HG03045 (cell line): Measurements from ENCODE around the gene COG5.
"Not testable (repeated sequence)": the region's sequence is repeated elsewhere in the genome, so short reads cannot be mapped to it uniquely, and the experiment has no call there.

Experiments used
- ATAC-seq: cut with Tn5 transposase; IDR thresholded peaks from one replicate; pipeline ENCODE4 v1.9.1; 2021; ENCODE audit warnings: mild to moderate bottlenecking, moderate library complexity; ENCODE audit not compliant: unreplicated experiment

The COG5 gene

DNA sequence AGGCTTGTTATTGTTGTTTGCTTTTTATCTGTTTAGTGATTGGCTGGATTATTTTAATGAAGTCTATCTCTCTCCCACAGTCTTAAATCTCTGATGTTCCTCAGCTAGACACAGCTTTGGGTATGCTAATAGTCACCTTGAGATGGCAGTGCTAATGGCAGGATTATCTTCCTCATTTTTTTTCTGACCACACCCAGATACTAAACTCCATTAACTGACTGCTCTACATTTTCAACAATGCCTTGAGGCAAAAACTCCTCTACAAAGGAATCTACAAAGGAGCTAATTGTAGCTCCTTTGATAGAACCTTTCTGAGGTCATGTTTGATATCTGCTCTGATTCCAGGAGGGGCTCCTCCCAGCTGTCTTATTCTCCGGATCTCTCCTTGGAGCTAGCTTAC, 272.3 kb downstream of the COG5 start:
- no peak for ATAC-seq

DNA sequence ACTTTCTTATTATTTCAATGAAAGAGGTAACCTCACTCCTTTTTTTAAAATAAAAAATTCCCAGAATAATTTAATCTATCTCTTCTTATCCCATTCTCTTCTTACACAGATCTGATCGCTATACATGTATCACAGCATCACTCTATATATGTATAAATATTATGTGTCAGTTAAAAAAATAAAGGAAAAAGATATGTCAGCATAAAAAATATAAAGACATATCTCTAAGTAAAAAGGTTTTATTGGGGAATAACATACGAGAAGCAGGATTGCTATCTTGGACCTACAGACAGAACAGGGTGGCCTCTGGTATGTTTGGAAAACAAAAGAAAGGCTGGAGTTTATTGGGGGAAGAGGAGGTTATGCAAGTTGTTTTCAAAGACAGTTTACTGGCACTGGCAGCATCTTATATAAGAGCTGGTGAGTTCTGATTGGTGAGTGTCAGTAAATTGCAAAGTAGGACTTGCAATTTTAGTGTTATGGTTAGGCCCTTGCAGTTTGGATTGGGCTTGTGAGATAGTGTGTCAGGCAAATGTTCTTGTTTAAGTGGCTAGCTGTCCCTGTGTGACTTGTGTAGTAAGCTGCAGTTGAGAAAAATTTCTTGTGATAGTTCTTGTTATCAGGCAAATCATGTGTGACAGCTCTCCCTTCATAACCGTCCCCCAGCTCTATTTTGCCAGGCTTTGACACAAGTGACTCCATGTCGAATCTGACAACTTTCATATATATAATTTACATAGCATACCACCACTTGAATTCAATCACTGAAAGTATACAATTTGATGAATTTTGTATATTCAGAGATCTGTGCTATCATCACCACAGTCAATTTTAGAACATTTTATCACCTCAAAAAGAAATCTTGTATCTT, 276.7 kb downstream of the COG5 start:
- no peak for ATAC-seq

- no peak for ATAC-seq
These were observed 278.7 kb downstream of the COG5 start for GRCh38 chr7:107284911-107285479.

GRCh38 chr7:107277331-107277730, 286.4 kb downstream of the COG5 start:
- ATAC-seq = no peak

DNA sequence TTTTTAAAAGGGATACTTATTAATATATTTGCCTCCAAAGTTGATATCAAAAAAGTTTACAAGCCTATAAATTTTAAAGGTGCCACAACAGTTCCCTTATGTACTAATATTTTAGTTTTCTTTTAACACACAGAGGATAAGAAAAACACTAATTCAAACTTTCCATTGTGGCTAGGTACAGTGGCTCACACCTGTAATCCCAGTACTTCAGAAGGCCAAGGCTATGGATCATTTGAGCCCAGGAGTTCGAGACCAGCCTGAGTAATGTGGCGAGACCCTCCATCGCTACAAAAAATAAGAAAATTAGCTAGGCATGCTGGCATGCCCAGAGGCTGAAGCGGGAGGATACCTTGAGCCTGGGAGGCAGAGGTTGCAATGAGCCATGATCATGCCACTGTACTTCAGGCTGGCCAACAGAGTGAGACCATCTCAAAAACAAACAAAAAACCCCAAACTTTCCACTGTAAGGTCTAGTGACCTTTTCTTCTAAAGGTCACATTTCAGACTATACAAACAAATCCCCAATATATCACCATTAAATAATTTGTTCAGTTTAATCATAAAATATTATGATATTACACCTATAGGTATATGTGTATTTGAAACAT, 287.4 kb downstream of the COG5 start:
- ATAC-seq = no peak

DNA sequence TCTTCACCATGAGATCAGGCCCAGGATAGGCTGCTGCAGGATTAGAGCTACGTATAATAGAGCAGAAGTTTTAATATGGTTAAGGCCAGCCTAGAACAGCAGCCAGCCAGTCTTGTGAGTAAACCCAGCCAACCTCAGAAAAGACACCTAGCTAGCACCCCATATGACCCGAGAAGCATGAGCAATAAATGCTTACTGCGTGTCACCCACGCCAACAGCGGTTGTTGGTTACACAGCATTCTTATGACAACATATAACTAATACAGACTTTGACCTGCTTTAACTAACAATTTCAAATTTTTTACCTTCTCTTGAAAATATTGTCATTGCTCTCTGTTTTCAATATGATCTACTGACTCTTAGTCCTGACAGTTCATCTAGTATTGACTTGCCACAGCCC, 289.2 kb downstream of the COG5 start:
- no peak for ATAC-seq

DNA sequence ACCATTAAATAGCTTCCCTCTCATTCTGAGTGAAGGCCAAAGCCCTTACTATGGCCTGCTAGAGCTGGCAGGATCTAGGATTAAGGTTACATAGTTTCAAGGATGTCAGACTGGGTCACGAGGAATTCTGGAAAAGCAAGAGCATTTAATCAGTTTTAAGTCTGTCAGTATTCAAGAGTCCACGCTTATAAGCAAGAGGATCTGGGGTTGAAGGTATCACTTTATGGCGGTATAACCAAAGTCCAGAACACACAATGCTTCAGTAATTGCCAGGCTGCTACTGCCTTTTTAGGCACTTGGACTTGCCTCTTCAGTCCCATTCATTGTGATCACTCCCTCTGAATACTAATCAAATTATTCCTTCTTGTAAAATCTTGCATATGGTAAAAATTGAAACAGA, 293.9 kb downstream of the COG5 start:
- no peak for ATAC-seq

GRCh38 chr7:107268594-107268993, 295.1 kb downstream of the COG5 start:
- no peak for ATAC-seq

DNA sequence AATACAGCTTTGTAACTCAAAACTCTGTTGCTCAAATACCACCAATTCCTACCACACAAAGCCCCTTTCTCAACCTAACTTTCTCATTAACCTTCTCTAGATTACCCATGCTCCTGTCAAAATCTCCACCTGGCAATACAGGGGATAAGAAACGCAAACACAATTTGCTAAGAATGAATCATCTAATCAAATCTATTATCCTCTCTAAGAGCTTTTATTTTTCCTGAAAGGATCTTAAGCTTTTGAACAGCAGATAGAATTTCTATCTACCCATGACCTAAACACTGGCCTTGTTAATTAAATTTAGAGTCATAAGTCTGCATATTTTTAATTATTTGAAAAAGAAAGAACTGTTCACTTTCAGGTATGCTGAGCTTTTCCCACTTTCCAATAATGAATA, 296.6 kb downstream of the COG5 start:
- no peak for ATAC-seq

GRCh38 chr7:107264723-107265122, 299.0 kb downstream of the COG5 start:
- ATAC-seq = no peak

DNA sequence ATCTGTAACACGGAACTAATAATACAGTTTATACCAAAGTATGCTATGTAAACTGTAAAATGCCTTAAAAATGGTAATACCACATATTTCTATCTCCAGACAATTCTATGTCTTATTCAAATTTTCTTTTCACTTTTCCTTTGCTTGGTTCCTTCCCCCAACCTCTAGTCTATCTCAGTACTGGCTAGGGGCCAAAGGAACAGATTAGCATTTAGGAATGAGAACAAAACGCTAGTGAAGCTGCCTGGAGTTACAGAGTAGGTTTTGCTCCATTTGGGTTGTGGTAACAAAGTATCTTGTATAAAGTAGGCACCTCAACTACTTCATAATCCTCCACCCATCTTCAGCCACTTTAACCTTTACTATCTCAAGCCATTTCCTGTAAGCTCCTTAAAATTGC, 300.9 kb downstream of the COG5 start:
- no peak for ATAC-seq

- no peak for ATAC-seq
These were observed 305.0 kb downstream of the COG5 start for GRCh38 chr7:107258737-107259136.

GRCh38 chr7:107255602-107256001, 308.1 kb downstream of the COG5 start:
- no peak for ATAC-seq

DNA sequence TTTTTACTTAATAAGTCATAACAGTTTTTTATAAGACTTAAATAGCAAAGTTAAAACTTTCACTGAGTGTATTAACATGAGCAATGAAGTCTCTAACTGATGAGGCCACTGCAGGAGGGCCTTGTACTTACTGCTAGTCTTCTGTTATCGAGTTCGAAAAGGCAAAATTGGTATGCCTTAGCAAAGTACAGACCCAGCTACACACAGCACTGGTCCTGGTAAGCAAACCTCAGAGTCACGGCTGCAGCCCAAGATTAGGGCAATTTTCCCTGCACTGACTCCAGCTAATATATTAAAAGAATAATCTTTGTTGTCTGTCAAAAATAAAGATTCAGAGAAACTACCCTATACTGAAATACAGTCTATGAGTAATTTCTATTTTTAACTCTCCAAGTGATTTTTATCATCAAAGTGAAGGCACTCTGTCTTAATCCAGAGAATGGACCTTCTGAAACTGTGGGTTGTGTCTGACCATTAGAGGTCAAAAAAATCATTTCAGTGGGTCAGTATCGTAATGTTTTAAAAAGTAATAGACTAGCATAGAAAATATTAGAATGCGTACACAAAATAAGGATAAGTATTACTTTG, 309.2 kb downstream of the COG5 start:
- no peak for ATAC-seq

GRCh38 chr7:107253599-107253998, 310.1 kb downstream of the COG5 start:
- ATAC-seq = no peak

- ATAC-seq = no peak
These were observed 311.8 kb downstream of the COG5 start for GRCh38 chr7:107251963-107252362.

GRCh38 chr7:107248551-107249316, 315.0 kb downstream of the COG5 start:
- no peak for ATAC-seq

DNA sequence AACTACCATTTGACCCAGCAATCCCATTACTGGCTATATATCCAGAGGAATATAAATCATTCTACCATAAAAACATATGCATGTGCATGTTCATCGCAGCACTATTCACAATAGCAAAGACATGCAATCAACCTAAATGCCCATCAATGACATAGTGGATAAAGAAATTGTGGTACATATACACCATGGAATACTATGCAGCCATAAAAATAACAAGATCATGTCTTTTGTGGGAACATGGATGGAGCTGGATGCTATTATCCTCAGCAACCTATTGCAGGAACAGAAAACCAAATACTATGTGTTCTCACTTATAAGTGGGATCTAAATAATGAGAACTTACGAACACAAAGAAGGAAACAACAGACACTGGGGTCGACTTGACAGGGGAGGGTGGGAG, 316.9 kb downstream of the COG5 start:
- ATAC-seq = not testable (repeated sequence)

GRCh38 chr7:107244613-107245012, 319.1 kb downstream of the COG5 start:
- no peak for ATAC-seq

DNA sequence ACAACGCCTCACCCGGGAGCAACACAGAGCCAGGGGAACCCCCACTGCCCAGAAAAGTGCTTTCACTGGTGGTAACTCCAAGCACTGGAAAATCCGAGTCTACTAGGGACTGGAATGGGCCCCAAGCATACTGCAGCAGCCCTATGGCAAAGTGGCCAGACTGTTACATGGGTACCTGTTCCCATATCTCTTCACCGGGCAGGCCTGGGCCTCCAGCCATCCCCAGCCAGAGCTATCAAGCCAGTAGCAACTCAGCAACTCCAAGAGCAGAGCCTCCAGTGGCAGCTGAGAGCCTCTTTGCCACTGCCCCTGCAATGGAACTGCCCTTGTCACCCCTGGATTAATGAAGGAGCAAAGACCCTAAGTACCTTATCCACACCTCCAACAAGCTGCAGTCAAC, 321.5 kb downstream of the COG5 start:
- ATAC-seq = no peak

DNA sequence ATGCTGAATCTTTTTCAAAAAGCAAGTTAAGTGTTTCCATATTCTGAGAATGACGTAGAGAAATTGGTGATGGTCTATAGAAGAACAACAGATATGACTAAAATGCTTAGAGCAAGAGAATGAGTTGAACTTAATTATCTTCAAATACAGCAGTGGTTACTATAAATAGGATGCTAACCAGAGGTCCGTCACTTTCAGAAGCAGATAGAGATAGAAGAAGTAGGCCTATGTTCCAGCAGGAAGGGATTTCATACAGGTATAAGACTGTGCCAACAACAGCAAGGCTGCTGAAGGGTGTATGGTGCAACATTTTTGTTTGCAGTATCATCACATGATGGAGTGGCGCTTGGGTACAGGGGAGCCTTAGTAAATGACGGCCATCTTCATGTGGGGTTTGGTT, 326.3 kb downstream of the COG5 start:
- ATAC-seq = no peak
